ACHN (cell line): ENCODE measurements around the gene PSTPIP1.

Experiments used
- DNase-seq: peaks from one replicate; pipeline ENCODE4 v3.0.0-alpha.2; 2015
- in situ Hi-C: cut with HindIII; loops from 2 replicates; pipeline ENCODE4 v1.10.0; 2017; ENCODE audit warnings: low sequenced_read_pairs, low pct_ligation_motif_present, low pct_unique_long_range_greater_than_20kb

Gene PSTPIP1

GRCh38 chr15:77025083-77025901, 30.4 kb downstream of the PSTPIP1 start:
- in situ Hi-C loops: no loop called here
- DNase-seq: no peak

DNA sequence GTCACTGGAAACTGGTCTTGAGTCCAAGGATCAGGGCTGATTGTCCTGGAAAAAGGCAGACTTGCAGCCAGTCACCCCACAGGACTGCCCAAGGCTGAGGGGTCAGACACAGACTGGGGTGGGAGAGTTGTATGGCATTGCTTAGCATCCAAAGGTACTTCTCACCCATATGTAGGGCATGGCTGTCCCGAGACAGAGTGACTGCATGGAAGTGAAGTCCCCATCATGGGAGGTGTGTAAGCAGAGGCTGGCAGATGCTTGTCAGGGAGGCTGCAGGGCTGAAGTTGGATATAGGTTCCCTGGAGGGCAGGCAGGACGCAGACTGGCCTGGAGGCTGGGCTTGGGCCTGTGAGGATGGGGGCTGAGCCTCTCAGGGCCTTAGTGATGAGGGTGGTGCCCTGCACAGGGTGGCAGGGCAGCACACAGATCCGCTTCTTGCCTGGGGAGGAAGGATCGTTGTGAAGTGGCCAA, 31.1 kb downstream of the PSTPIP1 start:
- DNase-seq: no peak
- in situ Hi-C loops: no loop called here

GRCh38 chr15:77026501-77027110, 31.7 kb downstream of the PSTPIP1 start:
- DNase-seq: no peak
- in situ Hi-C loops: no loop called here

DNA sequence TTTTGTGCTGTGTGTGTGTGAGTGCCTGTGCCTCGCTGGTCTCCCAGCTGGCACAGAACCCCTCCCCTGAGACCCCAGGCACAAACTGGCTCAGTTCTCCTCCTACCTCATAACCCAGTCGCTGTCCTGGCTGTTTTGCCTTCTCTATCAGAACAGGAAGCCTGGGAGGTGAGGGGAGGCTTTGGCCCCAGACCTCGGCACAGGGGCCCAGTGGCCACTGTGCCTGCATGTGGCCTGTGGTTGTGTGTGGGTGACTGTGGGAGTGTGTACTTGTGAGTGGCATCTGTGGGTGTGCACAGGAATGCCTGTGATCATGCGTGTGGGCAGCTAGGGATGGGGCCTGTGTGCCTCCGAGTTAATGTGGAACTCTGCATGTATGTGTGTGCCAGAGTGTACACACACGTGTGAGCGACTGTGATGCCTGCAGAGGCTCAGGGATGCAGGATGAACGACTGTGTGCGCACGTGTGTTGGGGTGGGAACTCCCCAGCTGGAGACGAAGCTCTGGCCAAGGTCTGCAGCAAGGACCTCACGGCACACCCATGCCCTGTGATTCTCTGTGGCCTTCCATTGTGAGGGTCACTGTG, 32.3 kb downstream of the PSTPIP1 start:
- DNase-seq: no peak
- in situ Hi-C loops: no loop called here

DNA sequence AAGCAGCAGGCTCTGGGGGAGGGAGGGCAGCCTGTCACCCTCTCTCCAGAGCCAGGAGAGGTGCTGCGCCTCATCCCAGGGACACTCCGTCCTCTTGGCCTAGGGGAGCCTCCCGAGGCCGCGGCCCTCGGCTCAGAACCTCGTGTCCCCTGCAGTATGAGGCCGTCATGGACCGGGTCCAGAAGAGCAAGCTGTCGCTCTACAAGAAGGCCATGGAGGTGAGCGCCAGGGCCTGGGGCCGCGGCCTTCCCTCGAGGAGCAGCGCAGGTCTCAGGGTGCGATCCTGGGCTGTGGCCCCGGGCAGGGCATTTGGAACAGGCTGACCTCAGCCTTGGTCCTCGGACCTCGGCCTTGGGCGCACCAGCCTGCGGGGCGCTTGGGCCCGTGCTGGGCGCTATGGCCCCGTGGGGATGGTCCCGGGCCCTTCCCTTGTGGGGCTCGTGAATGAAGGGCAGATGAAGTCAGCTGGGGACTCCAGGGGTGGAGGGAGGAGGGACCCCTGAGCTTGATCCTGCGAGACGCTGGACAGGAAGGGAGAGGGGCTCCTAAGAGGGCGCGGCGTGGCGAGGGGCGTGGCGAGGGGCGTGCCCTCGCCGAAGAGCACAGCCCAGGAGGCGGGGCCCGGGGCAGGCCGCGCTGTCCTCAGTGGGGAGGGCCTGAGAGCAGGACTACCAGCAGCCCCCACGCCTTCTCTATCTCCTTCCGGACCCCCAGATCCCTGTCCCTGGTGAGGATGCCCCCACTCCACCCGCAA, 32.9 kb downstream of the PSTPIP1 start:
- in situ Hi-C loops: no loop called here
- DNase-seq: no peak

DNA sequence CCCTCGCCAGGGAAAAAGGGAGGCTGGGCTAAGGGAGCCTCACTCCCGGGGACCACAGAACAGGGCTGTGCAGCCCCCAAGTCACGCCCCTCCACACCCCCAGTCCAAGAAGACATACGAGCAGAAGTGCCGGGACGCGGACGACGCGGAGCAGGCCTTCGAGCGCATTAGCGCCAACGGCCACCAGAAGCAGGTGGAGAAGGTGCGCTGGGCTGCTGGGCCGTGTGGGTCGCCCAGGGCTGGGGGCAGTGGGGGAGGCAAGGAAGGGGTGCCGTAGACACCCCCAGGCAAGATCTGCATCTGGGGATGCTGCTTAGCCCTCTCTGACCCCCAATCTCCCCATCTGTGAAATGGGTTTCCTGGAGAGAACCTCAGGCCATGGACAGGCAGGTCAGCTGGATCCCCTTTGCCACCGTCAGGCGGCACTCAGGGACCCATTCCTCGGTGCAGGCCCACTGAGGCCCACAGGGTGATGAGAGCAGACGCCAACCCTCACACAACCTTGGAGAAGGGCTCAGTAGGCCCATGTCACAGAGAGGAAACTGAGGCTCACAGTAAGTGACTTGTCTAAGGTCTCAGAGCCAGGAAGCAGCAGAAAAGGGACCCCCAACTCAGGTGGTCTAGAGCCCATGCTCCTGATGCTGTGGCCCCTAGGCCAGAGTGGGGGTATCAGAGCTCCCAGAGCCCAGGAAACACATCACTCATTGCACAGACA, 33.7 kb downstream of the PSTPIP1 start:
- no peak for DNase-seq
- in situ Hi-C loops: no loop called here

DNA sequence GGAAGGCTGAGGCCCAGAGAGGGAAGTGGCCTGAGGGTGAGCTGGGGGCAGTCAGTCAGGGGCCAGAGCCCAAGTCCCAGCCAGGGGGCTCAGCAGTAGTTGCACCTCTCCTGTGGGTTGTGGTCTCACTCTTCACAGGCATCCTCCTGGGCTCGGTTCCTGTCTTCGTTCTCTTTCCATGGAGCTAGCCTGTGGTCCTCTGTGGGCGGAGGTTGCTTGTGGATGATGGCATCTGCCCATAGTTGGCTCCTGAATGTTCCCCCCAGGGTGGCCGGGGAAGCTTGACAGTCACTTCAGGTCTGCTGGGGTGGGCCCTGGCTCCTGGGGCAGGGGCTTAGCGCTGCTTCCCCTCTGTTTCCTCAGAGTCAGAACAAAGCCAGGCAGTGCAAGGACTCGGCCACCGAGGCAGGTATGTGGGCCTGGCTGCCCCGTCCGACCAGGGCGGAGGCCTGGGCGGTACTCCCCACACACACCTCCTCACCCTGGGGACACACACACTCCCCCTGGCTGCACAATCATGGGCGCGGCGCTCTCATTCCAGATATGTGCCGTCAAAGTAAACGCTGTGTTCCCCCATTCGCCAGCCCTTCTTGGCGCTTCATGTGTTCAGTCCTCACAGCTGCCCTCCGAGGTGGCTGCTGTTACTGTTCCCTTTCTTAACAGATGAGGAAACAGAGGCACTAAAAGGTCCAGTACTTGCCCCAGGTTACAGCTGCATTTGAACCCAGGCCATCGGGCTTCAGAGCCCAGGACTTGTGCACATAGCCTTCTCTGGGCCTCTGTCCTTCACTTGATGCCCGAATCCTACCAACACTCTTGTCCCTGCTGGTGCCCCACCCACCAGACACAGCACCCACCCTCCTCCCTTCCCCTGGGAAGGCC, 34.5 kb downstream of the PSTPIP1 start:
- no peak for DNase-seq
- in situ Hi-C loops: no loop called here

DNA sequence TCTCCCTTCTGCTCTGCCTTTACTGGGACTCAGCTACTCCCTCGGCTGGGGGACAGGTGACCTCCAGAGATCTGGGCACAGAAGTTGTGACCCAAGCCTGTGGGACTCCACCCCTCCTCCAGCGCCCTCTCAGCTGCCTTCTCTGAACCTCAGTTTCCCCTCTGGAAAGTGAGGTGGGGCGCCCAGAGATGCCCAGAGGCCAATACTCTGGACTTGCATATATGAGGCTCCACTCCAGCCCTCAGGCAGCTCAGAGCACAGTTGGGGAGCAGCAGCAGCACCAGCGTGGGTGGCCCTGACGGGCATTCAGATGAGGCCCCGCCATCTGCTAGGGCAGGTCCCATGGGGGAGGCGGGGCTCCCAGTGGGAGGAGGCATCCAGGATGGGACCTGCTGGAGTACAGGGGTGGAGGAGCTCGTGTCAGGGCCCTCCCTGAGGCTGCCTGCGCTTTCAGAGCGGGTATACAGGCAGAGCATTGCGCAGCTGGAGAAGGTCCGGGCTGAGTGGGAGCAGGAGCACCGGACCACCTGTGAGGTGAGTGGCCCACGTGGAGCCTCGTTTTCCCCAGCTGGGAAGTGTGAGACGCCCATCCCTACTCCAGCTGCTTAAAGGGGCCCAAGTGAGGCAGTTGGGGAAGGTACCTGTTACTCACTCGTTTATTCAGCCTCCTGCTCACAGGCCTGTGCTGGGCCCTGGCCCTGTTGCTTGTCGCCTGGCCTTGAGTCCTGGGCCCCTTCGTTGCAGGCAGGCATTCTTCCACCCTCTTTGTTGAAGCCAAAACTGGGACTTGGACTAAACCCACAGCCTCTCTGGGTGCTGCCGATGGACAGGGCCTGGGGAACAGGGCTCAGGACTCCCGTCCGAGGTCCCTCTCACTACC, 35.4 kb downstream of the PSTPIP1 start:
- no peak for DNase-seq

GRCh38 chr15:77030928-77031375, 36.0 kb downstream of the PSTPIP1 start:
- no peak for DNase-seq
- in situ Hi-C loops: no loop called here

More for the DNA sequence above, 35.4 kb downstream of the PSTPIP1 start:
- in situ Hi-C loops: no loop called here

GRCh38 chr15:77031376-77032050, 36.6 kb downstream of the PSTPIP1 start:
- in situ Hi-C loops: no loop called here
- DNase-seq: no peak

- in situ Hi-C loops: no loop called here
- DNase-seq: no peak
Observed at GRCh38 chr15:77032052-77032646, 37.2 kb downstream of the PSTPIP1 start.

DNA sequence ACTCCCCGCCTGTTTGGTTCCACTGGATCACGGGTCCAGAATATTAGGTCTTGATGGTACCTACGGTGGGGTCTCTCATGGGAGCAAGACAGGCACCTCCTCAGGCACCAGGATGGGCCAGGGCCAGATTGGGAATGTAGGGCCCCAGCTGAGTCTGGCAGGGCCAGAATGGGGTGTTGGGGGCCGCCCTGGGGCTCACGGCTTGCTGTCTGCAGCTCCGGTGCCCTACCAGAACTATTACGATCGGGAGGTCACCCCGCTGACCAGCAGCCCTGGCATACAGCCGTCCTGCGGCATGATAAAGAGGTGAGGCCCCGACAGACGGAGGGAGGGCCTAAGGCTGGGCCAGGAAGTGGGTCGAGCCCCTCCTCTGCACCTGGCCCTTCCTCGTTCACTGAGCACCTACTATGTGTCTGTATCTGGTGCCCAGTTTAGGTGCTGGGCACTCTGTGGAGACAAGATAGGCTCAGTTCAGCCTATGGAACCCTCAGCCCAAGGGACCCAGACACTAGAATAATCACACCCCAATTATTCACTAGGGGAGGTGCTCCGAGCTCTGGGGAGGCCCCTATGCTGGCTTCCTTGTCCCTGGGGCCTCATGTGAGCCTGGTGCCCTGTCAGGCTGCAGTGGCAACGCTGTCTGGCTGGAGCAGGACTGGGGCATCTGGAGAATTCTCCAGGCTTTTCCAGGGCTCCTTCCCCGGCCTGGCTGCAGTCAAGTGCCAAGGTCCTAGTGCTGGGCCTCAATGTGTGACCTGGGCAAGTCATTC, 37.9 kb downstream of the PSTPIP1 start:
- no peak for DNase-seq
- in situ Hi-C loops: no loop called here

- no peak for DNase-seq
- in situ Hi-C loops: no loop called here
Observed at GRCh38 chr15:77033417-77033728, 38.4 kb downstream of the PSTPIP1 start.

GRCh38 chr15:77033729-77034671, 39.1 kb downstream of the PSTPIP1 start:
- in situ Hi-C loops: no loop called here
- no peak for DNase-seq
